HepG2 (cell line): Measurements from ENCODE around the gene FANCG. TPM values are rescaled to one million over a fixed set of nuclear protein-coding genes. Genes with fewer than 3 reads are reported as not detected.

ENCODE experiments used
- BATF2 ChIP-seq: sonication (generic); formaldehyde crosslinking; IDR thresholded peaks from 2 replicates; pipeline ENCODE4 v1.8.0; 2022; ENCODE audit warnings: mild to moderate bottlenecking, missing genetic modification reagents, moderate library complexity
- CBX1 ChIP-seq: IDR thresholded peaks from one replicate; pipeline ENCODE4 v1.6.1; 2016; ENCODE audit warnings: antibody characterized with exemption, low read depth
- CBX5 ChIP-seq: sonication (generic); formaldehyde crosslinking; IDR thresholded peaks from 2 replicates; pipeline ENCODE4 v1.4.0; 2020; ENCODE audit warnings: missing genetic modification reagents, borderline replicate concordance
- GFI1 ChIP-seq: sonication (generic); formaldehyde crosslinking; IDR thresholded peaks from 2 replicates; pipeline ENCODE4 v1.5.0; 2020; ENCODE audit warnings: missing genetic modification reagents, mild to moderate bottlenecking, borderline replicate concordance
- HCFC1 ChIP-seq: fragments of 150-350 bp; IDR thresholded peaks from 2 replicates; pipeline ENCODE4 v1.6.1; 2014; ENCODE audit warnings: low read depth, low read length
- MATR3 ChIP-seq: sonication (generic); formaldehyde crosslinking; IDR thresholded peaks from 2 replicates; pipeline ENCODE4 v1.4.0; 2020; ENCODE audit warnings: missing genetic modification reagents
- MNT ChIP-seq: fragments of 450-650 bp; IDR thresholded peaks from 2 replicates; pipeline ENCODE4 v1.6.1; 2016
- NRL ChIP-seq: sonication (generic); formaldehyde crosslinking; IDR thresholded peaks from 2 replicates; pipeline ENCODE4 v1.5.0; 2020; ENCODE audit warnings: missing genetic modification reagents, mild to moderate bottlenecking, moderate library complexity, borderline replicate concordance
- PBX2 ChIP-seq: IDR thresholded peaks from 2 replicates; pipeline ENCODE4 v1.6.1; 2016; ENCODE audit warnings: control low read depth
- RARG ChIP-seq: sonication (generic); formaldehyde crosslinking; IDR thresholded peaks from 2 replicates; pipeline ENCODE4 v1.4.0; 2020; ENCODE audit warnings: low read depth, mild to moderate bottlenecking, missing genetic modification reagents
- SIN3A ChIP-seq: IDR thresholded peaks from 2 replicates; pipeline ENCODE4 v1.6.1; 2011; ENCODE audit warnings: low read depth, mild to moderate bottlenecking, control low read depth, low read length, borderline replicate concordance
- SMAD9 ChIP-seq: sonication (generic); formaldehyde crosslinking; IDR thresholded peaks from 2 replicates; pipeline ENCODE4 v1.5.1; 2020; ENCODE audit warnings: mild to moderate bottlenecking, missing genetic modification reagents
- ZBTB46 ChIP-seq: sonication (generic); formaldehyde crosslinking; IDR thresholded peaks from 2 replicates; pipeline ENCODE4 v1.4.0; 2020; ENCODE audit warnings: mild to moderate bottlenecking, missing genetic modification reagents, borderline replicate concordance
- ZHX2 ChIP-seq, 2 experiments: sonication (generic) in 1 of 2; formaldehyde crosslinking in 1 of 2; IDR thresholded peaks; 2 replicates each; pipeline versions ENCODE4 v1.6.1 to v1.9.0; 2014 to 2022; ENCODE audit warnings: antibody characterized with exemption in 1 of 2, borderline replicate concordance in 1 of 2, inconsistent platforms in 1 of 2, low read depth in 1 of 2, missing genetic modification reagents in 1 of 2
- ZNF326 ChIP-seq: sonication (generic); formaldehyde crosslinking; IDR thresholded peaks from 2 replicates; pipeline ENCODE4 v1.4.0; 2020; ENCODE audit warnings: missing genetic modification reagents, borderline replicate concordance
- ZNF781 ChIP-seq: sonication (generic); formaldehyde crosslinking; IDR thresholded peaks from 2 replicates; pipeline ENCODE4 v1.5.1; 2020; ENCODE audit warnings: borderline replicate concordance, mild to moderate bottlenecking, missing genetic modification reagents; ENCODE audit errors: not compliant biosample characterization
- ZNF792 ChIP-seq: IDR thresholded peaks from 2 replicates; pipeline ENCODE4 v1.6.1; 2016
- polyA plus RNA-seq, 8 experiments: library from polyadenylated mRNA; depleted of rRNA in 3 of 8; stranded (reverse) in 7 of 8; unstranded in 1 of 8; fragments of >200 nt; fragmentation: Illumina TruSeq in 4 of 8; extraction: Trizol in 4 of 8; gene quantifications; 2 replicates each; pipeline versions ENCODE4 v1.2.1 to v1.2.3, GENCODE V29; 2011 to 2016; ENCODE audit warnings: low read depth in 4 of 8, missing spikeins in 1 of 8, mixed read lengths in 1 of 8; ENCODE audit not compliant: insufficient read depth in 1 of 8
- total RNA-seq, 5 experiments: library from RNA; depleted of rRNA; stranded (reverse); fragments of >200 nt; fragmentation: Illumina TruSeq; extraction: Trizol; gene quantifications; 2 replicates each; pipeline ENCODE4 v1.2.3, GENCODE V29; 2016; ENCODE audit warnings: low read depth in 1 of 5

The FANCG gene
- total and polyA plus RNA-seq, 2 of the 13 experiments (the other 11 are each of a cell fraction or from before 2014, with no cell fraction given), result 14.4 to 45.1 TPM

- TF ChIP-seq HCFC1 (0 out of 2 replicates have a peak, but pooled peaks have one; percentile 7), RARG (CRISPR knock-in tag) (no peak), GFI1 (CRISPR knock-in tag) (no peak; the same call in 1 of the 2 replicates), ZNF781 (CRISPR knock-in tag) (no peak), CBX5 (CRISPR knock-in tag) (no peak), ZNF792 (CRISPR knock-in tag) (no peak), ZNF326 (CRISPR knock-in tag) (no peak), ZHX2 (IDR thresholded peaks at IDR 0.05; ENCODE audit: low read depth) (no peak), ZHX2 (CRISPR knock-in tag; IDR thresholded peaks at IDR 0.05; ENCODE audit: borderline replicate concordance) (0 out of 2 replicates have a peak, but pooled peaks have one; percentile 9), BATF2 (no peak), MATR3 (no peak), PBX2 (CRISPR knock-in tag) (no peak), SIN3A (peak; percentile 73; the same call in 1 of the 2 replicates), MNT (no peak), SMAD9 (0 out of 2 replicates have a peak, but pooled peaks have one; percentile 61), CBX1 (no peak), NRL (CRISPR knock-in tag) (0 out of 2 replicates have a peak, but pooled peaks have one; percentile 18), ZBTB46 (no peak)
These were observed 7.8 kb downstream of the FANCG start (continued) for GRCh38 chr9:35071814-35072460.
